CD4-positive, CD25-positive, alpha-beta regulatory T cell (primary cell): Measurements from ENCODE around the gene HSD3B7. TPM values are rescaled to one million over a fixed set of nuclear protein-coding genes. Genes with fewer than 3 reads are reported as not detected.

ENCODE experiments used
- polyA plus RNA-seq, 4 donors: library from polyadenylated mRNA; unstranded; fragments of 300-500 nt; fragmentation: Illumina TruSeq; gene quantifications; one replicate each; pipeline ENCODE4 v1.2.3, GENCODE V29; 2021
- total RNA-seq: library from RNA; stranded (reverse); gene quantifications from one replicate; pipeline ENCODE4 v1.2.3, GENCODE V29; 2022

The HSD3B7 gene
- total and polyA plus RNA-seq, 5 donors from 2014 or later: 0.07 to 0.31 TPM; not detected in 3

Other genes with a start within 250 kb of the HSD3B7 start
- 43.9 TPM for gene PHKG2, start 236.8 kb upstream of the HSD3B7 start, total RNA-seq
- gene PHKG2, start 236.8 kb upstream of the HSD3B7 start, polyA plus RNA-seq: 10 to 100 TPM; 39.5 to 48.5 (median 44.7) TPM
- 1.8 TPM for gene CFAP119, start 223.1 kb upstream of the HSD3B7 start, total RNA-seq
- gene CFAP119, start 223.1 kb upstream of the HSD3B7 start, polyA plus RNA-seq: 1 to 10 TPM in 1 of 4 donors, under 1 TPM in 2, not detected in 1; 0.23 to 1.5 (median 0.59) TPM
- gene RNF40, start 222.9 kb upstream of the HSD3B7 start, total RNA-seq: 66.2 TPM
- gene RNF40, start 222.9 kb upstream of the HSD3B7 start, polyA plus RNA-seq: 10 to 100 TPM; 19.0 to 26.9 (median 22.9) TPM
- 0.49 TPM for gene ZNF629, start 198.0 kb upstream of the HSD3B7 start, total RNA-seq
- under 1 TPM; 0.23 to 0.79 (median 0.39) TPM for gene ZNF629, start 198.0 kb upstream of the HSD3B7 start, polyA plus RNA-seq
- 22.9 TPM for gene BCL7C, start 91.1 kb upstream of the HSD3B7 start, total RNA-seq
- 10 to 100 TPM; 31.4 to 43.7 (median 41.2) TPM for gene BCL7C, start 91.1 kb upstream of the HSD3B7 start, polyA plus RNA-seq
- gene CTF1, start 88.6 kb upstream of the HSD3B7 start, total RNA-seq: 0.30 TPM
- not detected for gene CTF1, start 88.6 kb upstream of the HSD3B7 start, polyA plus RNA-seq
- gene FBXL19, start 61.6 kb upstream of the HSD3B7 start, total RNA-seq: 13.0 TPM
- under 1 TPM in 3 of 4 donors, not detected in 1; 0.14 to 0.21 (median 0.17) TPM for gene FBXL19, start 61.6 kb upstream of the HSD3B7 start, polyA plus RNA-seq
- gene ORAI3, start 36.1 kb upstream of the HSD3B7 start, total RNA-seq: 7.7 TPM
- gene ORAI3, start 36.1 kb upstream of the HSD3B7 start, polyA plus RNA-seq: 10 to 100 TPM; 30.7 to 34.7 (median 31.7) TPM
- 35.2 TPM for gene SETD1A, start 27.5 kb upstream of the HSD3B7 start, total RNA-seq
- 1 to 10 TPM in 1 of 4 donors, under 1 TPM in 3; 0.33 to 1.4 (median 0.63) TPM for gene SETD1A, start 27.5 kb upstream of the HSD3B7 start, polyA plus RNA-seq
- 0.74 TPM for gene STX1B, start 25.4 kb downstream of the HSD3B7 start, total RNA-seq
- not detected for gene STX1B, start 25.4 kb downstream of the HSD3B7 start, polyA plus RNA-seq
- 80.7 TPM for gene STX4, start 48.4 kb downstream of the HSD3B7 start, total RNA-seq
- gene STX4, start 48.4 kb downstream of the HSD3B7 start, polyA plus RNA-seq: 10 to 100 TPM; 19.1 to 28.0 (median 25.0) TPM
- 16.8 TPM for gene ZNF668, start 89.0 kb downstream of the HSD3B7 start, total RNA-seq
- gene ZNF668, start 89.0 kb downstream of the HSD3B7 start, polyA plus RNA-seq: 10 to 100 TPM in 1 of 4 donors, 1 to 10 TPM in 3; 6.4 to 15.8 (median 7.6) TPM
- gene ZNF646, start 89.2 kb downstream of the HSD3B7 start, total RNA-seq: 23.4 TPM
- 1 to 10 TPM; 2.2 to 5.5 (median 3.4) TPM for gene ZNF646, start 89.2 kb downstream of the HSD3B7 start, polyA plus RNA-seq
- gene PRSS53, start 103.7 kb downstream of the HSD3B7 start, total RNA-seq: 8.2 TPM
- gene PRSS53, start 103.7 kb downstream of the HSD3B7 start, polyA plus RNA-seq: 1 to 10 TPM in 1 of 4 donors, under 1 TPM in 3; 0.41 to 1.7 (median 0.59) TPM
- 38.1 TPM for gene VKORC1, start 109.6 kb downstream of the HSD3B7 start, total RNA-seq
- 100 to 1,000 TPM in 3 of 4 donors, 10 to 100 TPM in 1; 97.8 to 113 (median 105) TPM for gene VKORC1, start 109.6 kb downstream of the HSD3B7 start, polyA plus RNA-seq
- gene BCKDK, start 123.2 kb downstream of the HSD3B7 start, total RNA-seq: 8.2 TPM
- 10 to 100 TPM; 19.5 to 24.7 (median 23.5) TPM for gene BCKDK, start 123.2 kb downstream of the HSD3B7 start, polyA plus RNA-seq
- gene KAT8, start 132.5 kb downstream of the HSD3B7 start, total RNA-seq: 103 TPM
- 10 to 100 TPM; 31.8 to 49.2 (median 44.4) TPM for gene KAT8, start 132.5 kb downstream of the HSD3B7 start, polyA plus RNA-seq
- not detected for gene PRSS8, start 150.5 kb downstream of the HSD3B7 start, total RNA-seq
- gene PRSS8, start 150.5 kb downstream of the HSD3B7 start, polyA plus RNA-seq: not detected
- gene PRSS36, start 164.9 kb downstream of the HSD3B7 start, total RNA-seq: 0.39 TPM
- gene PRSS36, start 164.9 kb downstream of the HSD3B7 start, polyA plus RNA-seq: 1 to 10 TPM in 3 of 4 donors, under 1 TPM in 1; 0.46 to 1.4 (median 1.2) TPM
- gene FUS, start 194.9 kb downstream of the HSD3B7 start, total RNA-seq: 918 TPM
- gene FUS, start 194.9 kb downstream of the HSD3B7 start, polyA plus RNA-seq: 100 to 1,000 TPM; 119 to 147 (median 132) TPM
- gene PYCARD, start 217.6 kb downstream of the HSD3B7 start, total RNA-seq: 25.0 TPM
- gene PYCARD, start 217.6 kb downstream of the HSD3B7 start, polyA plus RNA-seq: 10 to 100 TPM; 50.6 to 82.9 (median 68.3) TPM
- gene TRIM72, start 228.9 kb downstream of the HSD3B7 start, total RNA-seq: 0.20 TPM
- not detected for gene TRIM72, start 228.9 kb downstream of the HSD3B7 start, polyA plus RNA-seq
- gene PYDC1, start 231.9 kb downstream of the HSD3B7 start, total RNA-seq: not detected
- not detected for gene PYDC1, start 231.9 kb downstream of the HSD3B7 start, polyA plus RNA-seq